Fibroblast of the conjunctiva (primary cell): Measurements from ENCODE around the gene DRG1.
"Not testable (repeated sequence)": the region's sequence is repeated elsewhere in the genome, so short reads cannot be mapped to it uniquely, and the experiment has no call there.

Experiments
- DNase-seq: peaks from one replicate; pipeline ENCODE4 v3.0.0-alpha.2; 2010; ENCODE audit warnings: low read depth

The DRG1 gene

DNA sequence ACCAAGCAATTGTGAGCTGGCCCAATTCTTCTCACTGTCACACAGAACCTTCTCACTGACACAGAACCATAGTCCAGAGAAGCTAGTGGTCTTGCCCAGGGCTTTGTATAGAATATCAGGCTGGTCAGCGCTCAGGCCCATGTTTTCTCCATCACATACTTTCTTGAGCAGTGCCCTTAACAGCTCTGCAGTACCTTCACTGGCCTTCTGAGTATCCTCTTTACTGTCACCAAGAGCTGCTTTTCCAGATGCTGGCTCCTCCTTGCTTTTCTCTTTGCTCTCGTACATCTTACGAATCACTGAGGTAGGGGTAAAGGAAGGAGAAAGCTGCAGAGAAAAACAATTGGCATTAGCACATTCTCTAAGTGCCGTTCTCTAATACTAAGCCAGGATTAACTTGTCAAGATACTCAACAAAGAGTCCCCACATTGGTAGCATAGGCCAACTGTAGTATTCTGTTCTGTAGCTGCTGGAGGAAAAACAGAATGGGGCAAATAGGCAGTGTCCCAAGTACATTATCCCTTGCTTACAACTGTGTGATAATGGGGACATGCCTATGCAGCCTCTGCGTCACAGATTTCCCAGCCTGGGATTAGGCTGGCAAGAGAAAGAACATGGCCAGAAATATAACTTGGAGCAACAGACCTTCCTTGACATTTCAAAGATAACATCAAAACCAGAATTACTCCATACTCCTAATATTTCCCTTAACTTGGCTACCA lies 43.5 kb downstream of the DRG1 start:
- DNase-seq = no peak

DNA sequence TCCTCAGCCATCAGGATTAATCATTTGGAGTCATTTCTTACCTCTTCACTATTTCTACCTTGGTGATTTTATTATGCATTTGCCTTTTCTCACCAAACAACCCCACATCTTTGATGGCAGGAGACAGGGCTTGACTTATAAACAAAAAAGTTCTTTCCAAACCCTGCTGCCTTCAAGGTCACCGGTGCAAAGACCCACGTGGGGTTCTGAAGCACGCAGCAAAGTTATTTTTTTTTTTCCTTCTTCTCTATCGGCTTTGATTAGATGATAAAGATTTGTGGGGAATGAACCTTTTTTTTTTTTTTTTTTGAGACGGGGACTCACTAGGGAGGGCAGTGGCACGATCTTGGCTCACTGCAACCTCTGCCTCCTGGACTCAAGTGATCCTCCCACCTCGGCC lies 44.1 kb downstream of the DRG1 start:
- DNase-seq = no peak

- DNase-seq = no peak
Measured at GRCh38 chr22:31445642-31446041, 46.2 kb downstream of the DRG1 start.

DNA sequence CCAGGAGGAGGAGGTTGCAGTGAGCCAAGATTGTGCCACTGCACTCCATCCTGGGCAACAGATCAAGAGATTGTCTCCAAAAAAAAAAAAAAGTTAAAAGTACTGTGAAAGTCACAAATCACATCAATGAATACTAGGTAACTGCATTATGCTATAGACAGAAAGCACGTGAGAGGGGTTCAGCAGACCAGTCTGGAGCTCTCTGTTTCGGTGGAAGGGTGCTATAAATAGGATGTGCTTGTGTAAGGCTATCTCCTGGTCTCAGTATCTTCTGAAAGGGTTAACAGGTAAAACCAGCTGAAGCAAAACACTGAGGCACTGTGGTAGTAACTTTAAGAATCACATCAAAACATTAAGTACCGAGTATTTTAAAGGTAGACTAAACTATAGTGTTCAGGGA lies 46.8 kb downstream of the DRG1 start:
- no peak for DNase-seq

DNA sequence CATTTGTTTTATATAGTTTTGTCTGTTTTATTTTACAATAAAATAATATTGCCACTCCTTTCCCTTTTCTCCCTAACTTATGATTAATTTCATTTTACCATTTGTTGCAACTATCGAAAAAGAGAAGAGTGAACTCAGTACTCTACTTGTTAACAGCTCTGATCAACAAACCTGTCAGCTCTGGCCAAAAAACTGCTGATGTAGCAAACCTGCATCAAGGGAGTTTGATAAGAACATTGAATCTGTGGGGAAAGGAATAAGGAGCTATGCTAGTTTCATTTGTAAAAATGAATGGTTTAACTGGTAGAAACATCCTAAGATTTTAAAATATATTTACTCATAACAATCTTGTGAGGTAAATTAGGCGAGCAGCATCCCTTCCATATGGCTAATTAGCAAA lies 47.4 kb downstream of the DRG1 start:
- no peak for DNase-seq

GRCh38 chr22:31447337-31447736 lies 47.9 kb downstream of the DRG1 start:
- DNase-seq = no peak

DNA sequence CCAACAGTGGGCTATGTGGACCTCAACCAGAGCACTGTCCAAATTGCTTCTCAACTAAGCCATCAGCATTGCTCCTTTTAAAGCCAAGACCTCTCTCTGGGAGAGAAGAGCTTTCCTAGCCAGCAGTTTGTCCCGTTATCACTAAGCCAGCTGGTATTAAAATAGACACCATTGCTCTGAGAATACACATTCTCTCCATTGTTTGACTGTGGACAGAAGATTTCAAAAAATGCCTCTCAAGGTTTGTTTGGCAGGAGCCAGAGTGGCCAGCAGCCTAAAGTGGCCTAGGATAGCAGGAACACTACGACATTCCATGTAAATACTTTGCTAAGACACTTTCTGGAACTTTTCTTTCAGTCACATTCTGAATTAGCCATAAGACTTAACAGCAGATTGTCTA lies 49.0 kb downstream of the DRG1 start:
- no peak for DNase-seq

DNA sequence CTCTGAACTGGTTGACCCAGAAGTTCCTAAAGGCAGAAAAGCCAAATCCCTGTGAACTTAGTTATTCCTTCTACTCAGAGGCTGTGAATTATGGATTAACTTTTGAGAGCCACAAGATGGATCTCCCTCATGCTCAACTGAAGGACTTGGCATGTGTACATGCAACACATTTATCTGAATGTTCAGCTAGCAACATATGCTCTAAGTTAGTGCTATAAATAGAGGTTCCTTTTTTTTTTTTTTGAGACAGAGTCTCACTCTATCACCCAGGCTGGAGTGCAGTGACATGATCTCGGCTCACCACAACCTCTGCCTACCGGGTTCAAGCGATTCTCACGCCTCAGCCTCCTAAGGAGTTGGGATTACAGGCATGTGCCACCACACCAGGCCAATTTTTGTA lies 50.1 kb downstream of the DRG1 start:
- no peak for DNase-seq

DNA sequence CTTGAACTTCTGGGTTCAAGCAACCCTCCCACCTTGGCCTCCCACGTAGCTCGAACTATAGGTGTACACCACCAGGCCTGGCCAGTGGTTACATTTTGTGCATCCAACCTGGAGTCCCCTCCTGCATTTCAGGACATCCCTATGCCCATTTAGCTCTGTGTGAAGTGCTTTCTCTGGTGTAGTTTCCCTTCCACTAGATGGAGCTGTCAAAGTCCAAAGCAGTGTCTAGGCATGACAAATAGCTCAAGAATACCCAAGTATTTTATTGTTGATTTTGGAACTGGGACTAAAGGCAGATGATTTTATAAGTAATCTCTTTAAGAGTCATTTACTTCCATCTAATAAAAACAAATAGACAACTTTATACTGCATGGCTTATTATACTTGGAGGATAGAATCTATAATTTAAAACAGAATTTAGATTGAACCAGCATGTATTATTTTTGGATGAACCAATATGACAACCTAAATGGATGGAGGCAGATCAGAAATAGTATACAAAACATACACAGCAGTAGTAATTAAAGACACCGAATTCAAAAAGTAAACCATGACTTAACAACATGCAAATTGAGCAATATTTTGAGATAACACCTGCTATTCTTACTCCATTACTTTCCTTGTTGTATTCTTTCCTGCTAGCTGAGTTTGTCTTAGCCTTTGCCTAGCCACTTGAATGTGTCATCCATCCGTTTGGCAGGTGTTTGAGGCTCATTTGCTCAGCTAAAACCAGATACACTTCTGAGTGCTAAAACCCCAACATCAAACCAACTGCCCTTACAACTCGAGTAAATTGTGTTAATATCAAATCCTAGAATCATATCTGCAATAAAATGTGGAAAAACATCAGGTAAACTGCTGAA lies 52.5 kb downstream of the DRG1 start:
- DNase-seq = peak; percentile 41

GRCh38 chr22:31461699-31462098 lies 62.3 kb downstream of the DRG1 start:
- DNase-seq = no peak

GRCh38 chr22:31465307-31465706 lies 65.9 kb downstream of the DRG1 start:
- no peak for DNase-seq

DNA sequence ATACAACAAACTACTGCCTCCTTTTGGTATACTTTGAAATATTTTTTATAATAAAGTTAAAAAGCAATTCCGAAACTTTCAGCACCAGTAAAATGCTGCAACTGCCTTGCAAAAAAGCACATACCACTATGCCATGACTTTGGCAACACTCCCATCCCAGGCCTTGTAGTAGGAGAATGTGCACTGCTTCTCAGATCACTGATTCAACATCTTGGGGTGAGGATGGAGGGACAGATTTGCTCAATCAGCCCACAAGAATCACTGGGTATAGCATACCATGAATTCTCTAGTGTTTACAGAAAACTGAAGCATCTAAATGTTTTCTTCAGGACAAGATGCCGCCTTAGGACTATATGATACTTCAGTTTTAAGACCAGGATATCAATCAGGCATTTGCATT lies 75.3 kb downstream of the DRG1 start:
- DNase-seq = peak; percentile 47

DNA sequence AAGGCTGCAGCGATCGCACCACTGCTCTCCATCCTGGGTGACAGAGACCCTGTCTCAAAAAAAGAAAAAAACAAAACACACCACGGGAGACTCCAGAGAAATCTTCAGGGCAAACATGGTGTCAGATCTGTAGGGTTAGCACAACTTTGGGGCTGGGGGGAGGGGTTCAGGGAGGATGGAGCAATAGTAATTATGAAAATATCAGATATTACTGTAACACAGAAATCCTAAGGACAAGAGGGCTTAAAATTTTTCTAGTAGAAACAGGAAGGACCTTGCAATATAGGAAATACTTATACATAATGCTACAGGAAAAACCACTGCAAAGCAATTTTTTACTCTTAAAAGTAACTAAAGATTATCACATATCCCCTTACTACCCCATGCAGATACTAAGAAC lies 76.4 kb downstream of the DRG1 start:
- no peak for DNase-seq

DNA sequence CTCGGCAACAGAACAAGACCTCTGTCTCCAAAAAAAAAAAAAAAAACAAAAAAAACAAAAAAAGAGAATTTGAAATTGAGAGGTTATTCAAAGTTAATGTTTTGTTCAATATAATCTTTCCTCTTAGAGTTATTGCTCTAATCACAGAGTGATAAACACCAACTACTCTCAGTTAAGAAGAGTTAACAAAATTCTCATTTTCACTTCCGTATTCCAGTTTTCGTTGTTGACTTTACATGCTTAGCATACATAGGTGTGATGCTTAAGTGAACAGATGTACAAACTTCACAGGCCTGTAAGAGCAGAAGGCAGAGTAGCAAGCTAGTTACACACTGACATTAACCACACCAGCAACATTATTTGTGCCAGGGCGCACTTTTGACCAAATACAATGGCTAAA lies 77.9 kb downstream of the DRG1 start:
- no peak for DNase-seq

GRCh38 chr22:31481129-31481528 lies 81.7 kb downstream of the DRG1 start:
- no peak for DNase-seq

DNA sequence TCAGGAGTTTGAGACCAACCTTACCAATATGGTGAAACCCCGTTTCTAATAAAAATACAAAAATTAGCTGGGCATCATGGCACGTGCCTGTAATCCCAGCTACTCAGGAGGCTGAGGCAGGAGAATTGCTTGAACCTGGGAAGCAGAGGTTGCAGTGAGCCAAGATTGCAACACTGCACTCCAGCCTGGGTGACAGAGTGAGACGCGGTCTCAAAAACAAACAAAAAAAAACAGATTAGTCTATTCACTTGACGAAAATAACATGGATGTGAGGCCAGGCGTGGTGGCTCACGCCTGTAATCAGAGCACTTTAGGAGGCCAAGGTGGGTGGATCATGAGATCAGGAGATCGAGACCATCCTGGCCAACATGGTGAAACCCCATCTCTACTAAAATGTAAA lies 83.1 kb downstream of the DRG1 start:
- not testable (repeated sequence) for DNase-seq
